ENCODE results near the gene RBM38. TPM values are rescaled to one million over a fixed set of nuclear protein-coding genes. Genes with fewer than 3 reads are reported as not detected.

The RBM38 gene
- total RNA-seq, 2 donors from 2014 or later, result 41.3 to 43.1 TPM

GRCh38 chr20:57436223-57436545 is 45.0 kb downstream of the RBM38 start:
- no peaks in the 10 kb centered on the region for H3K36me3 ChIP-seq
- H3K27me3 ChIP-seq, result no peaks in the 10 kb centered on the region
- H3K9me3 ChIP-seq, result no peaks in the 10 kb centered on the region
- no peak overlapping the region for H3K27ac ChIP-seq
- no peak overlapping the region for H3K9ac ChIP-seq (ENCODE audit: low read depth in 2 of 2, low read length in 2 of 2)
- intact Hi-C loops (cut with DNase I), result no loop called here
- H3K4me3 ChIP-seq, result no peak overlapping the region
- TF ChIP-seq, protein P1, sequence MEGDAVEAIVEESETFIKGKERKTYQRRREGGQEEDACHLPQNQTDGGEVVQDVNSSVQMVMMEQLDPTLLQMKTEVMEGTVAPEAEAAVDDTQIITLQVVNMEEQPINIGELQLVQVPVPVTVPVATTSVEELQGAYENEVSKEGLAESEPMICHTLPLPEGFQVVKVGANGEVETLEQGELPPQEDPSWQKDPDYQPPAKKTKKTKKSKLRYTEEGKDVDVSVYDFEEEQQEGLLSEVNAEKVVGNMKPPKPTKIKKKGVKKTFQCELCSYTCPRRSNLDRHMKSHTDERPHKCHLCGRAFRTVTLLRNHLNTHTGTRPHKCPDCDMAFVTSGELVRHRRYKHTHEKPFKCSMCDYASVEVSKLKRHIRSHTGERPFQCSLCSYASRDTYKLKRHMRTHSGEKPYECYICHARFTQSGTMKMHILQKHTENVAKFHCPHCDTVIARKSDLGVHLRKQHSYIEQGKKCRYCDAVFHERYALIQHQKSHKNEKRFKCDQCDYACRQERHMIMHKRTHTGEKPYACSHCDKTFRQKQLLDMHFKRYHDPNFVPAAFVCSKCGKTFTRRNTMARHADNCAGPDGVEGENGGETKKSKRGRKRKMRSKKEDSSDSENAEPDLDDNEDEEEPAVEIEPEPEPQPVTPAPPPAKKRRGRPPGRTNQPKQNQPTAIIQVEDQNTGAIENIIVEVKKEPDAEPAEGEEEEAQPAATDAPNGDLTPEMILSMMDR (IDR thresholded peaks at IDR 0.05), result no peak
- no peak for DNase-seq
- H3K4me1 ChIP-seq, result peaks cover 20% of the 10 kb centered on the region

DNA sequence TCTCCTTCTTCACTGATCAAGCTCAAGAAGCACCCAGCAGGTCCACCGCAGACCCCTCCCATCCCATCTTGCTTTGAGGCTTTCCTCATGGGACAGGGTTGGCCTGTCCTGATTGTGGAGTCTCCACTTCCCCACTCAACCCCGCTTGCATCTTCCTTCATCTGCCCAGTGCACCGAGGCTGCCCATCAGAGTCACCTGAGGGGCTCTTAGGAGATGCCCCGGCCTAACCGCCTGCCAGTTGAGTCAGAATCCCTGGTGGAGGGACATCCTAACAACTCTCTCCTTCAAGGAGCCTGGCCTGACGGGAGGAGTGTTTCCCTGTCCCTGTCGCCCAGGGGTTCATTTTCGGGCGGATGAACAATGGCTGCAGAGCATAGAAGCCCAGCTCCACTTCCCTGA is 46.1 kb downstream of the RBM38 start:
- intact Hi-C loops (cut with DNase I), result no loop called here
- H3K9ac ChIP-seq (ENCODE audit: low read depth in 2 of 2, low read length in 2 of 2), result no peak overlapping the region
- H3K27ac ChIP-seq, result no peak overlapping the region
- no peaks in the 10 kb centered on the region for H3K9me3 ChIP-seq
- no peaks in the 10 kb centered on the region for H3K27me3 ChIP-seq
- DNase-seq, result no peak
- H3K4me3 ChIP-seq, result no peak overlapping the region
- no peaks in the 10 kb centered on the region for H3K36me3 ChIP-seq
- TF ChIP-seq, protein P1 (IDR thresholded peaks at IDR 0.05), result no peak
- H3K4me1 ChIP-seq, result peaks cover 20% of the 10 kb centered on the region

- TF ChIP-seq, protein P1 (IDR thresholded peaks at IDR 0.05), result no peak
- H3K27me3 ChIP-seq, result no peaks in the 10 kb centered on the region
- peaks cover 17% of the 10 kb centered on the region for H3K4me1 ChIP-seq
- H3K9ac ChIP-seq (ENCODE audit: low read depth in 2 of 2, low read length in 2 of 2), result no peak overlapping the region
- no peak overlapping the region for H3K27ac ChIP-seq
- intact Hi-C loops (cut with DNase I), result no loop called here
- H3K4me3 ChIP-seq, result no peak overlapping the region
- DNase-seq, result no peak
- H3K36me3 ChIP-seq, result no peaks in the 10 kb centered on the region
- H3K9me3 ChIP-seq, result no peaks in the 10 kb centered on the region
These were observed 46.6 kb downstream of the RBM38 start for GRCh38 chr20:57437672-57438330.

- TF ChIP-seq, protein P1 (IDR thresholded peaks at IDR 0.05), result no peak
- DNase-seq, result no peak
- intact Hi-C loops (cut with DNase I), result no loop called here
- H3K4me1 ChIP-seq, result peaks cover 9% of the 10 kb centered on the region
- H3K27me3 ChIP-seq, result no peaks in the 10 kb centered on the region
- no peak overlapping the region for H3K9ac ChIP-seq (ENCODE audit: low read depth in 2 of 2, low read length in 2 of 2)
- no peaks in the 10 kb centered on the region for H3K9me3 ChIP-seq
- H3K36me3 ChIP-seq, result no peaks in the 10 kb centered on the region
- H3K4me3 ChIP-seq, result no peak overlapping the region
- H3K27ac ChIP-seq, result no peak overlapping the region
These were observed 47.4 kb downstream of the RBM38 start for GRCh38 chr20:57438552-57438951.

- H3K9me3 ChIP-seq, result no peaks in the 10 kb centered on the region
- intact Hi-C loops (cut with DNase I), result no loop called here
- no peak overlapping the region for H3K4me3 ChIP-seq
- no peaks in the 10 kb centered on the region for H3K27me3 ChIP-seq
- TF ChIP-seq, protein P1 (IDR thresholded peaks at IDR 0.05), result no peak
- DNase-seq, result peak; percentile 61
- H3K9ac ChIP-seq (ENCODE audit: low read depth in 2 of 2, low read length in 2 of 2), result no peak overlapping the region
- H3K36me3 ChIP-seq, result no peaks in the 10 kb centered on the region
- H3K4me1 ChIP-seq, result peaks cover 9% of the 10 kb centered on the region
- H3K27ac ChIP-seq, result peak overlapping the region; percentile 55
These were observed 48.2 kb downstream of the RBM38 start for GRCh38 chr20:57439432-57439831.
